SK-N-SH (cell line): Measurements from ENCODE around the gene MYOD1. TPM values are rescaled to one million over a fixed set of nuclear protein-coding genes. Genes with fewer than 3 reads are reported as not detected.

Source experiments
- CTCF ChIA-PET: fragments of 300-600, 350-600 bp; formaldehyde crosslinking; extraction: SDS; loops from one replicate; lab custom pipeline; 2021; lab: Yijun Ruan, JAX
- POLR2A ChIA-PET: fragments of 350-600 bp; sonication (Branson Sonifier 250); formaldehyde crosslinking; extraction: SDS; loops from one replicate; lab custom pipeline; 2020; ENCODE audit warnings: antibody characterized with exemption, inconsistent platforms; lab: Yijun Ruan, JAX
- DNase-seq: peaks from one replicate; pipeline ENCODE4 v3.0.0; 2012
- H2AFZ ChIP-seq: fragments of 200-600 bp; sonication (generic); 2 replicates; pipeline ENCODE4 v1.8.1; 2016; ENCODE audit warnings: antibody characterized with exemption, mild to moderate bottlenecking, low read depth
- H3F3A ChIP-seq: fragments of 200-600 bp; sonication (generic); replicated peaks from 2 replicates; pipeline ENCODE3; 2016; ENCODE audit warnings: antibody characterized with exemption, mild to moderate bottlenecking; ENCODE audit not compliant: insufficient read depth
- H3K27ac ChIP-seq, 2 experiments: fragments of 200-500 bp in 1 of 2; fragments of 200-600 bp in 1 of 2; sonication (Bioruptor generic) in 1 of 2; sonication (generic), shearing (Covaris generic) in 1 of 2; 2 replicates each; pipeline versions ENCODE4 v1.5.1 to v1.6.1; 2014 to 2016; ENCODE audit warnings: low read depth in 2 of 2, inconsistent platforms in 1 of 2, low read length in 1 of 2, mild to moderate bottlenecking in 1 of 2, mixed read lengths in 1 of 2
- H3K27me3 ChIP-seq: fragments of 200-600 bp; sonication (generic), shearing (Covaris generic); 2 replicates; pipeline ENCODE4 v1.6.1; 2016; ENCODE audit warnings: mixed run types; ENCODE audit not compliant: insufficient read depth
- H3K36me3 ChIP-seq, 2 experiments: fragments of 200-500 bp in 1 of 2; fragments of 200-600 bp in 1 of 2; sonication (Bioruptor generic) in 1 of 2; sonication (generic) in 1 of 2; replicated peaks in 1 of 2; 2 replicates each; pipeline versions ENCODE3 to v1.5.1; 2014 to 2016; ENCODE audit warnings: low read length in 1 of 2, mild to moderate bottlenecking in 1 of 2; ENCODE audit not compliant: insufficient read depth in 2 of 2, control insufficient read depth in 1 of 2
- H3K4me1 ChIP-seq, 2 experiments: fragments of 200-500 bp in 1 of 2; fragments of 200-600 bp in 1 of 2; sonication (Bioruptor generic) in 1 of 2; sonication (generic), shearing (Covaris generic) in 1 of 2; 2 replicates each; pipeline versions ENCODE4 v1.5.1 to v1.6.1; 2014 to 2016; ENCODE audit warnings: low read depth in 1 of 2, low read length in 1 of 2, mixed run types in 1 of 2; ENCODE audit not compliant: insufficient read depth in 2 of 2, control insufficient read depth in 1 of 2
- H3K4me2 ChIP-seq: fragments of 200-600 bp; sonication (generic), shearing (Covaris generic); 2 replicates; pipeline ENCODE4 v1.6.1; 2017; ENCODE audit warnings: mixed run types
- H3K4me3 ChIP-seq, 2 experiments: fragments of 200-500 bp in 1 of 2; fragments of 200-600 bp in 1 of 2; sonication (Bioruptor generic) in 1 of 2; sonication (generic), shearing (Covaris generic) in 1 of 2; 2 replicates each; pipeline versions ENCODE4 v1.5.1 to v1.8.1; 2014 to 2016; ENCODE audit warnings: low read depth in 2 of 2, inconsistent platforms in 1 of 2, low read length in 1 of 2, mild to moderate bottlenecking in 1 of 2, mixed read lengths in 1 of 2, moderate library complexity in 1 of 2
- H3K79me2 ChIP-seq: fragments of 200-600 bp; sonication (generic); 2 replicates; pipeline ENCODE4 v1.8.1; 2017; ENCODE audit warnings: mild to moderate bottlenecking; ENCODE audit not compliant: insufficient read depth
- H3K9ac ChIP-seq: fragments of 200-600 bp; sonication (generic); 2 replicates; pipeline ENCODE4 v1.6.1; 2017; ENCODE audit warnings: mixed run types
- H3K9me2 ChIP-seq: fragments of 200-600 bp; sonication (generic); 2 replicates; pipeline ENCODE4 v1.6.1; 2017; ENCODE audit warnings: mixed run types
- H3K9me3 ChIP-seq: fragments of 200-600 bp; sonication (generic); 2 replicates; pipeline ENCODE4 v1.6.1; 2017; ENCODE audit warnings: mixed run types, mild to moderate bottlenecking, moderate library complexity
- H4K20me1 ChIP-seq: fragments of 200-600 bp; sonication (generic); 2 replicates; pipeline ENCODE4 v1.6.1; 2017; ENCODE audit warnings: mild to moderate bottlenecking, mixed run types; ENCODE audit not compliant: insufficient read depth
- ELF1 ChIP-seq: IDR thresholded peaks from 2 replicates; pipeline ENCODE4 v1.4.0; 2012
- FOXJ3 ChIP-seq: sonication (generic); formaldehyde crosslinking; IDR thresholded peaks from 2 replicates; pipeline ENCODE4 v1.5.1; 2020; ENCODE audit warnings: mild to moderate bottlenecking, missing genetic modification reagents
- GATA2 ChIP-seq: sonication (generic); formaldehyde crosslinking; IDR thresholded peaks from 2 replicates; pipeline ENCODE4 v1.5.0; 2020; ENCODE audit warnings: mild to moderate bottlenecking, missing genetic modification reagents
- MAX ChIP-seq: IDR thresholded peaks from 2 replicates; pipeline ENCODE4 v1.4.0; 2012; ENCODE audit warnings: low read depth
- MXI1 ChIP-seq: IDR thresholded peaks from 2 replicates; pipeline ENCODE4 v1.6.1; 2012; ENCODE audit warnings: mild to moderate bottlenecking, low read depth, low read length, improper control_type of control experiment
- RAD21 ChIP-seq: IDR thresholded peaks from 2 replicates; pipeline ENCODE4 v1.6.1; 2012; ENCODE audit warnings: mild to moderate bottlenecking, low read length
- RFX5 ChIP-seq: IDR thresholded peaks from 2 replicates; pipeline ENCODE4 v1.6.1; 2012; ENCODE audit warnings: mild to moderate bottlenecking, improper control_type of control experiment, low read length
- SMC3 ChIP-seq: IDR thresholded peaks from 2 replicates; pipeline ENCODE4 v1.6.1; 2012; ENCODE audit warnings: low read depth, low read length, improper control_type of control experiment
- TCF12 ChIP-seq: IDR thresholded peaks from 2 replicates; pipeline ENCODE4 v1.4.0; 2012
- USF1 ChIP-seq: IDR thresholded peaks from 2 replicates; pipeline ENCODE4 v1.4.0; 2012; ENCODE audit warnings: low read depth, borderline replicate concordance
- USF2 ChIP-seq: fragments of 150-350 bp; IDR thresholded peaks from 2 replicates; pipeline ENCODE4 v1.6.1; 2017; ENCODE audit warnings: antibody characterized with exemption, low read length, low read depth, borderline replicate concordance
- YY1 ChIP-seq: IDR thresholded peaks from 2 replicates; pipeline ENCODE4 v1.4.0; 2012; ENCODE audit warnings: low read depth, mild to moderate bottlenecking
- ZBTB33 ChIP-seq: IDR thresholded peaks from 2 replicates; pipeline ENCODE4 v1.4.0; 2012; ENCODE audit warnings: low read depth, borderline replicate concordance
- WGBS: methylation state at CpG from one replicate; pipeline ENCODE4 v1.1.6; 2017; ENCODE audit warnings: low lambda C conversion rate; 5-methylcytosine and 5-hydroxymethylcytosine counted together
- polyA plus RNA-seq, 3 experiments: library from polyadenylated mRNA; depleted of rRNA; stranded (reverse); fragments of >200 nt; gene quantifications; 2 replicates each; pipeline ENCODE4 v1.2.3, GENCODE V29; 2012
- TF ChIP-seq, protein P1 (sequence below): fragments of 200-600 bp; sonication (generic); IDR thresholded peaks from 2 replicates; pipeline ENCODE4 v1.6.1; 2017; ENCODE audit warnings: antibody characterized with exemption, mild to moderate bottlenecking, moderate library complexity
- TF ChIP-seq, protein P2 (sequence below): IDR thresholded peaks from 2 replicates; pipeline ENCODE4; 2012

Gene MYOD1
- polyA plus RNA-seq, 1 of the 3 experiments (the other 2 are of a cell fraction): not detected

GRCh38 chr11:17770917-17771316, 51.5 kb downstream of the MYOD1 start:
- H3K4me2 ChIP-seq: no peak overlapping the region
- no peaks in the 10 kb centered on the region for H3K9me2 ChIP-seq
- H4K20me1 ChIP-seq: no peaks in the 10 kb centered on the region
- DNase-seq: no peak
- no peak overlapping the region for H3K9ac ChIP-seq
- peaks cover 0 to 6% of the 10 kb centered on the region in 2 experiments; a peak in 1 of 4 replicates for H3K4me1 ChIP-seq
- no peak overlapping the region for H3K4me3 ChIP-seq
- H3K9me3 ChIP-seq: no peaks in the 10 kb centered on the region
- H2AFZ ChIP-seq: no peak overlapping the region
- H3F3A ChIP-seq: no peaks in the 10 kb centered on the region
- ChIA-PET CTCF (interaction anchor here (0.9 to 3.1 kb wide), 6 partner anchors 36 to 202 kb away, joined by 3 to 11 read pairs (median 4); partner anchors contain the start of gene KCNC1), POLR2A (no interaction called here)
- no peaks in the 10 kb centered on the region for H3K27me3 ChIP-seq
- no peaks in the 10 kb centered on the region for H3K79me2 ChIP-seq
- H3K27ac ChIP-seq: no peak overlapping the region
- H3K36me3 ChIP-seq: no peaks in the 10 kb centered on the region
- TF ChIP-seq RAD21 (peak; percentile 38; the same call in 1 of the 2 replicates), RFX5 (no peak), SMC3 (peak; percentile 26; the same call in 1 of the 2 replicates), MAX (no peak)
- TF ChIP-seq, protein P1, sequence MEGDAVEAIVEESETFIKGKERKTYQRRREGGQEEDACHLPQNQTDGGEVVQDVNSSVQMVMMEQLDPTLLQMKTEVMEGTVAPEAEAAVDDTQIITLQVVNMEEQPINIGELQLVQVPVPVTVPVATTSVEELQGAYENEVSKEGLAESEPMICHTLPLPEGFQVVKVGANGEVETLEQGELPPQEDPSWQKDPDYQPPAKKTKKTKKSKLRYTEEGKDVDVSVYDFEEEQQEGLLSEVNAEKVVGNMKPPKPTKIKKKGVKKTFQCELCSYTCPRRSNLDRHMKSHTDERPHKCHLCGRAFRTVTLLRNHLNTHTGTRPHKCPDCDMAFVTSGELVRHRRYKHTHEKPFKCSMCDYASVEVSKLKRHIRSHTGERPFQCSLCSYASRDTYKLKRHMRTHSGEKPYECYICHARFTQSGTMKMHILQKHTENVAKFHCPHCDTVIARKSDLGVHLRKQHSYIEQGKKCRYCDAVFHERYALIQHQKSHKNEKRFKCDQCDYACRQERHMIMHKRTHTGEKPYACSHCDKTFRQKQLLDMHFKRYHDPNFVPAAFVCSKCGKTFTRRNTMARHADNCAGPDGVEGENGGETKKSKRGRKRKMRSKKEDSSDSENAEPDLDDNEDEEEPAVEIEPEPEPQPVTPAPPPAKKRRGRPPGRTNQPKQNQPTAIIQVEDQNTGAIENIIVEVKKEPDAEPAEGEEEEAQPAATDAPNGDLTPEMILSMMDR: peak; percentile 32

DNA sequence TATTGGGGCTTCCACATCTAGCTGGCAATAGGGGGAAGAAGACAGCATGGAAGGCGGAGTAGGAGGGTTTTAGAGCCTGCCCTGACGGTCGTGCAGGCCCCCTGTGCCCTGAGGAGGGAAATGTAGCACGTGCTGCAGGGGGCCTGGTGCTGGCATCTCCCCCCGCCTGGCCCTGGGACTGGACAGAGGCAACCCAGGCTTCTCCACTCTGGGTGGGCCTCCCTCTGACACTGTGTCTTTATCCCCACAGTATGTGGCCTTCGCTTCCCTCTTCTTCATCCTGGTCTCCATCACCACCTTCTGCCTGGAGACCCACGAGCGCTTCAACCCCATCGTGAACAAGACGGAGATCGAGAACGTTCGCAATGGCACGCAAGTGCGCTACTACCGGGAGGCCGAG, 52.0 kb downstream of the MYOD1 start:
- H3F3A ChIP-seq: no peaks in the 10 kb centered on the region
- H3K36me3 ChIP-seq: no peaks in the 10 kb centered on the region
- no peak overlapping the region for H3K27ac ChIP-seq
- CTCF ChIA-PET: interaction anchor here (1.0 to 2.0 kb wide), 3 partner anchors 40 to 202 kb away, joined by 4 to 11 read pairs (median 4); no protein-coding TSS in a partner anchor
- POLR2A ChIA-PET: no interaction called here
- no peaks in the 10 kb centered on the region for H3K79me2 ChIP-seq
- DNase-seq: no peak
- 90% methylated on average over 16 of the region's 17 CpGs for WGBS
- H3K4me1 ChIP-seq: peaks cover 0 to 3% of the 10 kb centered on the region in 2 experiments; a peak in 1 of 4 replicates
- no peak overlapping the region for H2AFZ ChIP-seq
- no peaks in the 10 kb centered on the region for H3K27me3 ChIP-seq
- no peak overlapping the region for H3K9ac ChIP-seq
- no peak overlapping the region for H3K4me3 ChIP-seq
- H4K20me1 ChIP-seq: no peaks in the 10 kb centered on the region
- TF ChIP-seq USF2 (no peak), MXI1 (no peak), FOXJ3 (CRISPR knock-in tag) (no peak), SMC3 (no peak), USF1 (no peak), YY1 (no peak), MAX (no peak), RAD21 (no peak), TCF12 (no peak), ZBTB33 (no peak), ELF1 (no peak), RFX5 (no peak), GATA2 (no peak)
- TF ChIP-seq, protein P2, sequence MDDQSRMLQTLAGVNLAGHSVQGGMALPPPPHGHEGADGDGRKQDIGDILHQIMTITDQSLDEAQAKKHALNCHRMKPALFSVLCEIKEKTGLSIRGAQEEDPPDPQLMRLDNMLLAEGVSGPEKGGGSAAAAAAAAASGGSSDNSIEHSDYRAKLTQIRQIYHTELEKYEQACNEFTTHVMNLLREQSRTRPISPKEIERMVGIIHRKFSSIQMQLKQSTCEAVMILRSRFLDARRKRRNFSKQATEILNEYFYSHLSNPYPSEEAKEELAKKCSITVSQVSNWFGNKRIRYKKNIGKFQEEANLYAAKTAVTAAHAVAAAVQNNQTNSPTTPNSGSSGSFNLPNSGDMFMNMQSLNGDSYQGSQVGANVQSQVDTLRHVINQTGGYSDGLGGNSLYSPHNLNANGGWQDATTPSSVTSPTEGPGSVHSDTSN: no peak
- TF ChIP-seq, protein P1: no peak
- H3K9me3 ChIP-seq: no peaks in the 10 kb centered on the region
- H3K9me2 ChIP-seq: no peaks in the 10 kb centered on the region
- no peak overlapping the region for H3K4me2 ChIP-seq
